22Rv1 (cell line): ENCODE results near the gene PLA2G2E.

Experiments used
- H3K27ac ChIP-seq: fragments of 450-650 bp; 2 replicates; pipeline ENCODE4 v1.5.1; 2017
- CTCF ChIP-seq: fragments of 450-650 bp; IDR thresholded peaks from 2 replicates; pipeline ENCODE4 v1.5.1; 2017; ENCODE audit warnings: mild to moderate bottlenecking
- ZFX ChIP-seq: fragments of 450-650 bp; IDR thresholded peaks from 2 replicates; pipeline ENCODE4 v1.6.1; 2017; ENCODE audit warnings: antibody characterized with exemption, borderline replicate concordance

PLA2G2E gene

GRCh38 chr1:19894218-19894617 is 29.2 kb downstream of the PLA2G2E start:
- H3K27ac ChIP-seq: no peak overlapping the region
- TF ChIP-seq CTCF: no peak
- TF ChIP-seq ZFX: no peak

DNA sequence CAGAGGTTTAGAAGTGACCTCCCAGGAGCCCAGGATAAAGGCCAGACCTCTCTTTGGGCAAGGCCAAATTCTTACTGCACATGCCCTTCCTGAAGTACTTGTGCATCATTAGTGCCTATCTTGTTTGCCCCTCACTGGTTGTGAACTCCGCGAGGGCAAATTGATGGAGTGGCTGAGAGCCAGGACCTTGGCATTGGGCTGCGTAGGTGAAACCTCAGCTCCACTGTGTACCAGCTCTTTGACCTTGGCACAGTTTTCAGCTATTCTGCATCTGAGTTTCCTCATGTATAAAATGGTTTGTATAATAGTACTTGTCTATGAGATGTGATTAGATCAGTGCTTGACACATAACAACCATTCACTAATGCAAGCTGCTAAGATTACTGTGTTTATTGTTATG is 29.7 kb downstream of the PLA2G2E start:
- TF ChIP-seq CTCF: no peak
- TF ChIP-seq ZFX: no peak
- H3K27ac ChIP-seq: no peak overlapping the region

DNA sequence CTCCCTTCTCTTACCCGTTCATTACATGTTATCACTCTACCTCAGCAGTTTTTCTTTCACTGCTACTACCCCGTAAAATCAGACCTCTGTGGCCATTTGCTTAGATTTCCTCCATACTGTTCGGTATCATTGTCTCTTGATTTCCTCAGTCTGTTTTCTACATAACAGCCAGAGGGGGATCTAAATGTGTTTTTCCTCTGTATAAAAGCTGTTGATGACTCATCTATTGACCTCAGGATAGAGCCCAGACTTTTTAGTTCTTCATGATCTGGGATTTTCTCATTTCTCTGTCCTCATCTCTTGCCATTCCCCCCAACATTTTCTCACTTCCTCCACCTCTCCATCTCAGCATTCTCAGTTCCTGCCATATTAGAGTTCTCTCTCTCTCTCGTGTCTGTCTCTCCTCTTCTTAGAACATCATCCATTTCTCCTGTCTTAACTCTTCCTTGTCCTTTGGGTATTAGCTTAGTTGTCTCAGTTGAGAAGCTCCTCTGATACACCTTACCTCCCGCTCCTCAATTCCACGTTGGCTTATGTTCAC is 30.7 kb downstream of the PLA2G2E start:
- TF ChIP-seq CTCF (no peak), ZFX (no peak)
- H3K27ac ChIP-seq: no peak overlapping the region

DNA sequence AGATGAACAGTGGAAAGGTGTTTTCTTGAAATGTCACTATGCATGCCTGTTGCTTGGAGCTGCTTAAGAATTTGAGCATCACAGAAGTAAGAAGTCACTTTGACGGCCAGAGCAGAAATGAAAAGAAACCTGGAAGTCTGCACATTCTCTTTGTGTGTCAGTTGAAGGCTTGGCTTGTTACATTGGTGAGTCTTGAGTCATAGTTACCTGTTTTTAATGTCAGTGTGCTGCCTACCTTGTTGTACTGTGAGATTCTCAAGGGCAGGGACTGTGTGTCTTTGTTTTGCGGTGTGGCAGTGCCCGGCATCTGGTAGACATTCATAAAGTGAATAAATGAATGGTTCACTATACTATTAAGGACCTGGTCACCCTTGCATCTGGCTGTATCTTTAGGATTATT is 31.3 kb downstream of the PLA2G2E start:
- no peak for TF ChIP-seq CTCF
- TF ChIP-seq ZFX: no peak
- H3K27ac ChIP-seq: no peak overlapping the region

DNA sequence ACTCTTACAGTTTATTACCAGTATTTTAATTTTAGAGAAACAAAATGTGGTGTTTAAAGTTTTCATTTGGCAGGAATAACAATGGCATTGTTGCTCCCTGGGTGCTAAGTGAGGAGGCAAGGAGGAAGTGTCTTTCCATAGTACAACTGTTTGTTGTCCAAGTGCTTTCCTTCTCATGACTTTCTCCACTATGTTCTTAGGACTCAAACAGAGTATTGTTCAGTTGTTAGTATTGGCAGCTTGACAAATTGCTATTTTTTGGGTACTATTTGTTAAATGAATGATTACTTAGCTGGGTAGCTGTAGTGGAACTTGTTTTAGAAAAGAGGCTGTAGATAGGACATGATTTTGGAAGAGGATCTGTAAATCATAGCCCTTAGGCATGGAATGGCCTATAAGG is 33.8 kb downstream of the PLA2G2E start:
- H3K27ac ChIP-seq: no peak overlapping the region
- TF ChIP-seq ZFX (no peak), CTCF (no peak)

GRCh38 chr1:19888112-19888511 is 35.3 kb downstream of the PLA2G2E start:
- TF ChIP-seq CTCF (no peak), ZFX (no peak)
- no peak overlapping the region for H3K27ac ChIP-seq

DNA sequence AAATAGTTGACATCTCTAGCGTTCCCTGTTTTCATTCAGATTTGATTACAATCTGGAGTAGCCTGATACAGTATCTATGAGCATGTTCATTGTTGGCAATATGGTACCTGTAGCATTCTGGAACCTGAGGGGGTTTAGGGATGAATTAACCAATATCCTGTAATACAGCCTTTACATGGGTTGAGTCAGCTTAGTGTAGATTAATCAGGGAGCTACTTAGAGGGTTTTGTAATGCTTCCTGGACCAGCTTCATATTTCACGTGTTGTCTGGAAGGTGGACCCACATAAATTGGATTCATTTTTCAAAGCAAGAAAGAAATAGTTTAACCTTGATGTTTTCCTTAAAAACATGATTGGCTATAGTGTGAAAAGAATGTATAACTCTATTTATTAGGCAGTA is 37.6 kb downstream of the PLA2G2E start:
- no peak overlapping the region for H3K27ac ChIP-seq
- TF ChIP-seq ZFX: no peak
- no peak for TF ChIP-seq CTCF
